ENCODE data around the gene STX3. TPM values are rescaled to one million over a fixed set of nuclear protein-coding genes. Genes with fewer than 3 reads are reported as not detected.

Gene STX3
- total RNA-seq, 2 experiments from 2014 or later = 6.4 to 20.2 TPM

- intact Hi-C loops (cut with micrococcal nuclease; ENCODE audit: unreplicated experiment) = no loop called here
- TF ChIP-seq EZH2phosphoT487 (IDR thresholded peaks at IDR 0.05; ENCODE audit: borderline replicate concordance, low read depth, low read length) (no peak), CTCF (conservative IDR thresholded peaks at IDR 0.05; ENCODE audit: low read length) (no peak)
- POLR2A ChIA-PET = interaction anchor here (0.5 to 1.7 kb wide), 7 partner anchors 29 to 571 kb away, joined by 3 to 11 read pairs (median 3); partner anchors contain the start of gene PATL1
These were observed 46.1 kb downstream of the STX3 start for GRCh38 chr11:59801160-59801706.

GRCh38 chr11:59801981-59802638 lies 46.9 kb downstream of the STX3 start:
- ChIA-PET CTCF (ENCODE audit: unreplicated experiment) (interaction anchor here (1.0 to 1.1 kb wide), 2 partner anchors 47 to 117 kb away, joined by 3 to 9 read pairs; partner anchors contain the start of gene STX3), POLR2A (interaction anchor here (0.6 to 1.7 kb wide), 5 partner anchors 16 to 367 kb away, joined by 3 to 11 read pairs (median 4); no protein-coding TSS in a partner anchor)
- Histone ChIP-seq H3K27ac (ENCODE audit: low read depth, low read length, poor library complexity, severe bottlenecking) (no peak overlapping the region), H3K36me3 (ENCODE audit: insufficient read depth, low read length) (peaks cover 44% of the 10 kb centered on the region), H3K4me1 (ENCODE audit: insufficient read depth, low read length, poor library complexity, severe bottlenecking) (peaks cover 4% of the 10 kb centered on the region), H3K79me2 (ENCODE audit: insufficient read depth, low read depth, low read length) (no peaks in the 10 kb centered on the region), H3K4me2 (ENCODE audit: low read length) (no peak overlapping the region), H4K20me1 (ENCODE audit: insufficient read depth, low read length) (no peaks in the 10 kb centered on the region), H3K9me3 (ENCODE audit: low read length) (no peaks in the 10 kb centered on the region), H3K4me3 (ENCODE audit: low read depth, low read length, poor library complexity, severe bottlenecking) (no peak overlapping the region), H2AFZ (ENCODE audit: low read length) (no peak overlapping the region), H3K9me2 (ENCODE audit: insufficient read depth, low read length) (no peaks in the 10 kb centered on the region)
- TF ChIP-seq EZH2phosphoT487 (IDR thresholded peaks at IDR 0.05; ENCODE audit: borderline replicate concordance, low read depth, low read length) (no peak), CTCF (conservative IDR thresholded peaks at IDR 0.05; ENCODE audit: low read length) (no peak)
- no peak for DNase-seq (ENCODE audit: low spot score)
- BruUV-seq (replicated peaks) = no TSS peak
- intact Hi-C loops (cut with micrococcal nuclease; ENCODE audit: unreplicated experiment) = loop anchor here (1.0 to 2.0 kb wide), 2 partner anchors 48 to 265 kb away; no protein-coding TSS in a partner anchor

More at GRCh38 chr11:59801160-59801706, 46.1 kb downstream of the STX3 start:
- Histone ChIP-seq H3K4me1 (ENCODE audit: insufficient read depth, low read length, poor library complexity, severe bottlenecking) (peaks cover 4% of the 10 kb centered on the region), H4K20me1 (ENCODE audit: insufficient read depth, low read length) (no peaks in the 10 kb centered on the region), H3K27ac (ENCODE audit: low read depth, low read length, poor library complexity, severe bottlenecking) (no peak overlapping the region), H3K36me3 (ENCODE audit: insufficient read depth, low read length) (peaks cover 35% of the 10 kb centered on the region), H3K79me2 (ENCODE audit: insufficient read depth, low read depth, low read length) (no peaks in the 10 kb centered on the region), H2AFZ (ENCODE audit: low read length) (no peak overlapping the region), H3K9me3 (ENCODE audit: low read length) (no peaks in the 10 kb centered on the region), H3K4me3 (ENCODE audit: low read depth, low read length, poor library complexity, severe bottlenecking) (no peak overlapping the region), H3K4me2 (ENCODE audit: low read length) (no peak overlapping the region), H3K9me2 (ENCODE audit: insufficient read depth, low read length) (no peaks in the 10 kb centered on the region)
- DNase-seq (ENCODE audit: low spot score) = no peak
- CTCF ChIA-PET (ENCODE audit: unreplicated experiment) = interaction anchor here (1.0 to 1.2 kb wide), 4 partner anchors 45 to 118 kb away, joined by 3 to 9 read pairs (median 3); partner anchors contain the start of gene STX3
- BruUV-seq (replicated peaks) = no TSS peak

Data from OCI-LY7 (cell line).